ENCODE data around the gene CRAMP1. TPM values are rescaled to one million over a fixed set of nuclear protein-coding genes. Genes with fewer than 3 reads are reported as not detected.

Gene CRAMP1
- total and polyA plus RNA-seq, 12 donors = 3.2 to 13.8 (median 10.5) TPM

- Histone ChIP-seq H3K4me1 (peaks cover 0 to 14% (median 4%) of the 10 kb centered on the region in 9 donors), H3K4me3 (no peak overlapping the region), H3K9me3 (no peaks in the 10 kb centered on the region), H3K27me3 (no peaks in the 10 kb centered on the region), H3K36me3 (peaks cover 0 to 54% (median 11%) of the 10 kb centered on the region in 9 donors), H3K27ac (no peak overlapping the region)
- WGBS, 2 donors = 88 to 89% methylated on average over 16 of the region's 16 CpGs
- intact Hi-C loops (cut with DNase I) = loop anchor here in 1 of 10 donors (10.0 kb wide), 1 partner anchor 70 kb away; the partner anchor contains the start of gene TELO2
- no peak for TF ChIP-seq CTCF (IDR thresholded peaks at IDR 0.05)
- ATAC-seq (no peak), DNase-seq (no peak)
These were observed 46.9 kb upstream of the CRAMP1 start for GRCh38 chr16:1565083-1565805.

- no peak overlapping the region for H3K4me3 ChIP-seq
- ATAC-seq (no peak), DNase-seq (no peak)
- H3K36me3 ChIP-seq = peaks cover 0 to 47% (median 0%) of the 10 kb centered on the region in 9 donors
- H3K9me3 ChIP-seq = no peaks in the 10 kb centered on the region
- no peak for TF ChIP-seq CTCF (IDR thresholded peaks at IDR 0.05)
- no peaks in the 10 kb centered on the region for H3K4me1 ChIP-seq
- H3K27me3 ChIP-seq = no peaks in the 10 kb centered on the region
- H3K27ac ChIP-seq = no peak overlapping the region
- intact Hi-C loops (cut with DNase I) = loop anchor here in 1 of 10 donors (10.0 kb wide), 1 partner anchor 73 kb away; the partner anchor contains the start of gene TELO2
- WGBS, 2 donors = 91 to 93% methylated on average over 13 of the region's 13 CpGs
These were observed 44.2 kb upstream of the CRAMP1 start for GRCh38 chr16:1567988-1568387.

GRCh38 chr16:1571012-1571671 is 41.0 kb upstream of the CRAMP1 start:
- ATAC-seq = no peak
- WGBS, 2 donors = 75 to 76% methylated on average over 7 of the region's 7 CpGs
- H3K27me3 ChIP-seq = no peaks in the 10 kb centered on the region
- no peak for TF ChIP-seq CTCF (IDR thresholded peaks at IDR 0.05)
- no peaks in the 10 kb centered on the region for H3K4me1 ChIP-seq
- no peak overlapping the region for H3K27ac ChIP-seq
- no peak for DNase-seq
- no peak overlapping the region for H3K4me3 ChIP-seq
- H3K36me3 ChIP-seq = peaks cover 0 to 27% (median 0%) of the 10 kb centered on the region in 9 donors
- intact Hi-C loops (cut with DNase I) = no loop called here
- H3K9me3 ChIP-seq = no peaks in the 10 kb centered on the region

GRCh38 chr16:1572673-1573072 is 39.5 kb upstream of the CRAMP1 start:
- Histone ChIP-seq H3K4me3 (no peak overlapping the region), H3K4me1 (no peaks in the 10 kb centered on the region), H3K9me3 (no peaks in the 10 kb centered on the region), H3K27ac (no peak overlapping the region), H3K36me3 (peaks cover 0 to 27% (median 0%) of the 10 kb centered on the region in 9 donors), H3K27me3 (no peaks in the 10 kb centered on the region)
- TF ChIP-seq CTCF (IDR thresholded peaks at IDR 0.05) = no peak
- DNase-seq (no peak), ATAC-seq (no peak)
- intact Hi-C loops (cut with DNase I) = no loop called here
- WGBS, 2 donors = 83 to 89% methylated on average over 7 of the region's 7 CpGs

All from heart right ventricle (tissue), 16 donors.